Activated gamma-delta T cell treated with Interleukin-2 at 50 U/mL for 16 hours (primary cell): ENCODE results near the gene YPEL1.
"Not testable (repeated sequence)": the region's sequence is repeated elsewhere in the genome, so short reads cannot be mapped to it uniquely, and the experiment has no call there.

ENCODE experiments used
- DNase-seq: peaks from one replicate; pipeline ENCODE4 v3.0.0-alpha.2; 2020

YPEL1 gene

DNA sequence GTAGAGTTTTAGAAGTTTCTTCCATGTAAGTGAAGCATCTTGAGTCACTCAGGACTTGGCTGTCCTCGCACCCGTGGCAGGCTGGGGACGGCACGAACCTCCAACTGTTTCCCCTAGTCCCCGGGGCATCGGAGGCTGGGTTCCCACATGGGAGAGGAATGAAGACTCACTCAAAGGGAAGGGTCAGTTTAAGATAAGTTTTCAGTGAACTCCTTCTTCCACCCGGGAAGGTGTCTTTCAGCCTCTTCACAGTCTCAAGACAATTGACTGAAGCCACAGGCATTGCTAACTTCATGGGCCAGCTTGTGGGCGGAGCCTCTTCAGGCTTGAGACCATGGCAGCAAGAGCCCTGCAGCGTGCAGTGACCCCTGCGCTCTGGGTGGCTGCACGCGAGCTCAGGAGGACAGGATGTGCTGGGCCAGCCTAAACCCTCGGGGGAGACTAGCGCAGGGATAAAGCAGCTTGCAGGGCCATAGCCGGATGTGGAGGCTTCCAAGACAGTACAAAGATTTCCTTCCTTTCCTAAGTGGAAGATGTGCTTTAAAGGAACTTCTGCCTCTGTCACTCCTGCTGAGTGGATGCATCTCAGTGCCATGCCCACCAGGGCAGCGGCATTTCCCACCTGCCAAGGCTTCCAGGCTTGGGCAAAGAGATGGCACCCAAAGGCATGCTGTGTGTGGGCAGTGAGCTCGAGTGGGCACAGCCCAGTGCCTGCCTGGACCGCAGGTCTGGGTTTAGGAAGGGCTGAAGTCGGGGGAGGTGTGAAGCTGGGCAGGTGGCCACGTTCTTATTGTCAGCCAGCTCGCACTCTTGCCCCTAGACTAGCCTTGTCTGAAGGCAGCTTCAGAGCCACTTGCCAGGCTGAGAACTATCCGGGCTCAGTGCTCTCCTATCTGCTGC lies 36.9 kb downstream of the YPEL1 start:
- DNase-seq: no peak

GRCh38 chr22:21697880-21698279 lies 37.7 kb downstream of the YPEL1 start:
- DNase-seq: no peak

DNA sequence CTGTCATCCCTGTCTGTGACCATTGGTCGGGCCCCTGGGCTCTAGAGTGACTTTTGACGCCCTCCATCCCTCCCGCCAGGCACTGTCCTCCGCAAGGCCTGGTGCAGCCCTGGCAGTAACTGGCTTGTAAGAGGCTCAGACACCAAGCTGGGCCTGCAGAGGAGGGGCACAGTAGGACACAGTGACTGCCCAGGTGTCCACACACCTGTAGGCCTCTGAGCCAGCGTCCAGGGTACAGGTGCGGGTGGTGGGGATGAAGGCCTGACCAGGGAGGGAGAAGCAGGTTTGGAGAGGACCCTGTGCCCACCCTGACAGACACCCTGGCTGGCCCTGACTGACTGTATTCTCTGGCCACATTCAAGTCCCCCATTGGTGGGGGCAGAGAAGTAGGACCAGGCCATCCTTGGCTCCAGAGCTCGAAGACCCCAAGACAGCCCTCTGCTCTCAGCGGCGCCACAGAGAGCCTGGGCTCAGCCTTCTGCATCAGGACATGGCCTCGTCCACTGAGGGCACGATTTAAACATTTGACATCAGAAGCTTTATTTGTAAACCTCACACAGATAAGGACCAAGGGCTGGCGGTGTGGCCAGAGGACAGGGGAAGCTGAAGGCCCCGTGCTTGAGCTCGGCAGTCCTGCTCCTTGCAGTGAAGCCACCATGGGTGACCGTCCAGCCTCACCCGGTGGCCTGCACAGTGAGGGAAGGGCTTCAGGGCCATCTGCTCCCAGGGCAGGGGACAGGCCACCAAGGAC lies 38.4 kb downstream of the YPEL1 start:
- no peak for DNase-seq

DNA sequence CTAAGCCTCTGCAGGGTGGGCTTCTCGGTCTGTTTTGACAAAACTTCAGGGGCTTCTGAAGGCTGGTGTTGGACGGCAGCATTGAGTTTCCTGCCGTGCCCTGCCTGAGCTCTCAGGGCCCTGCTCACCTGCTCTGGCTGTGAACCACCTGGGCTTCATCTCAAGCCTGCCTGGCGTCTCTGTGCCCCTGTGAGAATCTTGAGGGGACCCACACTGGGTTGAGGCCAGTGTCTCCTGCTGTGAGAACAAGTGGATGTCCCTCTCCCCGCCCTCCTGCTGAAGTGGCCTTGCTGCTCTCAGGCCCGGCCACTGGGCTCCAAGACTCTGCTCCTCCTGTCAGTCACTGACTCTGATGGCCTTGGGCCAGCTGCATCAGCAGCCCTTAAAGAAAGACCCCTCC lies 39.5 kb downstream of the YPEL1 start:
- no peak for DNase-seq

- DNase-seq: no peak
These were observed 40.0 kb downstream of the YPEL1 start for GRCh38 chr22:21695430-21696085.

DNA sequence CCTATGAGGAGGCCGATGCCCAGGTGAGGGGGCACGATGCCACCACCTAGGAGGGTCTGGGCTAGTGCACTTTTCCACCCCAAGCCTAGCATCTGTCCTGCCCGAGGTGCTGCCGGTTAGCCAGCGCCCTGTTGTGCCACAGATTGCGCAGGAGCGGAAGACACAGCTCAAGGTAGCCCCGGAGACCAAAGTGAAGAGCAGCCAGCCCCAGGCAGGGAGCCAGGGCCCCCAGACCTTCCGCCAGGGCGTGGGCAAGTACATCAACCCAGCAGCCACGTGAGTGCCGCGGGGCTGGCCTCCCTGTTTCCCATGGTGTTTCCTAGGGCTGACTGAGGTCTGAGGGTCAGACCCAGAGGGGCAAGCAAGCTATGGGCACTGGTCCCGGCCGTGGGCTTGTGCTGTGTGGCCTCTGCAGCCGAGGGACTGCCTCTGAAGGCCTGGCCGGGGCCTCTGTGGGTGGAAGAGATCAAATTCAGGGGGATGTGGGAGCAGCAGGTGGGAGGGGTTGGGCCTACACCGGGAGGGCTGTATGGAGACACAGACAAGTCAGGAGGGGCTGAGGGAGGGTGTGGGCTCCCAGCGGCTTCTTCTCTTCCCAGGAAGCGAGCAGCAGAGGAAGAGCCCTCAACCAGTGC lies 40.7 kb downstream of the YPEL1 start:
- DNase-seq: no peak

- DNase-seq: no peak
These were observed 41.2 kb downstream of the YPEL1 start for GRCh38 chr22:21694394-21694793.

GRCh38 chr22:21693999-21694341 lies 41.6 kb downstream of the YPEL1 start:
- DNase-seq: no peak

GRCh38 chr22:21693333-21693998 lies 42.1 kb downstream of the YPEL1 start:
- no peak for DNase-seq

- not testable (repeated sequence) for DNase-seq
These were observed 42.7 kb downstream of the YPEL1 start for GRCh38 chr22:21692856-21693255.

- no peak for DNase-seq
These were observed 43.8 kb downstream of the YPEL1 start for GRCh38 chr22:21691816-21692215.

DNA sequence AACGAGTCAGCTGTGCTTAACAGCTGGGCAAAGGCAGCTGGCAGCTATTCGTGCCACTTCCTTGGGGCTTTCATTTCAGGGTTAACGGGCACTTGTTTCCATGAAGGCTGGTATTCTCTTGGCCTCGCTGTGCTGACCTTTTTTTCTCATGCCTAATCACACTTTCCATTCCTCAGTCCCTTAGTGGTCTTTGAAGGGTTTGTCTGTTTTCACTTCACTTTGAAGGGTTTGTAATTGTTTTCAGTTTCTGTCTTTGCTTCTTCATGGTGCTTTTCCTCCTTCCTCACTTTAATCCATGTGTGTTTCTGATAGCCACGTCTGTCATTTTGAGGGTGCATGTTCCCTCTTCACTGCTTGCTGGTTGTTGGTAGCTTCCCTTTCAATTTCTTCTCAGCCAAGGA lies 45.2 kb downstream of the YPEL1 start:
- DNase-seq: no peak

- DNase-seq: no peak
These were observed 46.8 kb downstream of the YPEL1 start for GRCh38 chr22:21688706-21689381.

DNA sequence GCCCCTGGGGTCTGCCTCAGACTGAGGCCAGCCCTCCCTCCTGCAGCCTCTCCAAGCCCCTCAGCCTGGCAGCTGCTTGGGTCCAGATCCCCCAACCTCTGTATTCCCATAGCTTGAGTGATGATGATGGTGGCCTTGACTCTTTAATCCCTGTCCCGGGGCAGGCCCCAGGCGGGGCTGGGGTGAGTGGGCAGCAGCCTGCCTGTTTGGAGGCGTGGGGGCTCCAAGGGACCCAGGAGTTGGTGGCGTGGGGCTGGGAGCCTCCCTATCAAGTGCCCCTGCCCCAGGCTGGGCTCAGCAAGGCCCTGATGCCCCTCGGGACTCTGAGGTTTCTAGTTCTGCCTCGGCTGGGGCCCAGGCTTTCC lies 47.3 kb downstream of the YPEL1 start:
- no peak for DNase-seq

- DNase-seq: no peak
These were observed 47.8 kb downstream of the YPEL1 start for GRCh38 chr22:21687685-21688259.

GRCh38 chr22:21686634-21687393 lies 48.8 kb downstream of the YPEL1 start:
- DNase-seq: no peak

GRCh38 chr22:21686193-21686608 lies 49.4 kb downstream of the YPEL1 start:
- no peak for DNase-seq

DNA sequence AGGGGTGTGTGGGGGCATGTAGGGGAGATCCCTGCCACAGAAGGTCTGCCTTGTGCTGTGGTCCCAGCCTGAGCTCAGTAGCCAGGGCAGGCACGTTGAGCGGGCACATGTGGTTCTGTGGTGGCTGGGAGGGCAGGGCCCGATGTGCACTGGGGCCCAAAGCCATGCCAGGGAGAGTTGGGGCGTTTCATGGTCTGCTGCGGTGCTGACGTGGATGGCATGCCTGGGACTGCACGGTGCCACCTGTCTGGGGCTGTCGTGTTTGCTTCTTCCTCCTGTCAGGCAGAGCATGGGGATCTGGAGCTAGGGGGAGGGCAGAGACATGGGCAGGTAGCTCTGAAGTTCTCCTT lies 50.5 kb downstream of the YPEL1 start:
- DNase-seq: no peak

DNA sequence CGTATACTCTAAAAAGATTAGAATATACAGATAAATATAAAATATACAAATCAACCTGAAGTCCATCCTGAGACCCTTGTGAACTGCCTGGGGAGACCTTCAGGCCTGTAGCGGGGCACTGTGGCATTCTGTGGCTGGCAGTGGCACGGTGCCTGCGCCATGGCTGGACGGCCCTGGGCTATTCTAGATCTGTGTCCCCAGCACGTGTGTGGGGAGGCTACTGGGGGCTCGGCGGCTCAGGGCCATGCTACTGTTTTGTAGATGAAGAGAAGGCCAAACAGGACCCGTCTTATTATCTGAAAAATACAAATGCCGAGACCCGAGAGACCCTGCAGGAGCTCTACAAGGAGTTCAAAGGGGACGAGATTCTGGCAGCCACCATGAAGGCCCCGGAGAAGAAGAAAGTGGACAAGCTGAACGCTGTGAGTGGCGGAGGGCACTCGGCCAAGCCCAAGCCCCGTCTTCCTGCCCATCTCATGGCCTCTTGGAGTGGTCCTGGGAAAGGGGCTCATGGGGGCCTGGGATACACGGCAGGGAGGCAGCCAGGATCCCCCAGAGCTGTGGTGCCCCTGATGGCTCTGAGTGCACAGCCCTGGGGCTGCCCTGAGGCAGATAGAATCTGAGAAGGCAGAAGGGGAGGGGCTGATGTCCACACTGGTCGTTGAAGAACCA lies 51.0 kb downstream of the YPEL1 start:
- DNase-seq: no peak

GRCh38 chr22:21683401-21683811 lies 52.2 kb downstream of the YPEL1 start:
- no peak for DNase-seq
